ENCODE results near the gene TLE6. TPM values are rescaled to one million over a fixed set of nuclear protein-coding genes. Genes with fewer than 3 reads are reported as not detected.

The TLE6 gene
- polyA plus RNA-seq, 1 experiment, result 0.26 TPM

GRCh38 chr19:2974342-2975041, 2.9 kb upstream of the TLE6 start:
- Histone ChIP-seq H3K36me3 (ENCODE audit: control insufficient read depth, insufficient read depth, low read length) (no peaks in the 10 kb centered on the region), H3K27me3 (ENCODE audit: control insufficient read depth, insufficient read depth, low read length) (peaks cover 4% of the 10 kb centered on the region; the same call in 1 of the 2 replicates), H3K4me3 (ENCODE audit: low read depth, low read length) (no peak overlapping the region)
- no peak for DNase-seq (ENCODE audit: low read depth)
- ChIA-PET POLR2A (no interaction called here), CTCF (interaction anchor here (0.8 kb wide), 1 partner anchor 18 kb away, joined by 3 read pairs; no protein-coding TSS in a partner anchor)
- no peak for TF ChIP-seq CTCF (IDR thresholded peaks at IDR 0.05; ENCODE audit: insufficient read depth, low read depth, low read length)

GRCh38 chr19:2976609-2977000, 759 bp upstream of the TLE6 start:
- ChIA-PET POLR2A (interaction anchor here (1.0 kb wide), 1 partner anchor 26 kb away, joined by 3 read pairs; no protein-coding TSS in a partner anchor), CTCF (interaction anchor here (0.8 to 1.3 kb wide), 4 partner anchors 11 to 133 kb away, joined by 3 to 5 read pairs (median 3); no protein-coding TSS in a partner anchor)
- DNase-seq (ENCODE audit: low read depth), result no peak
- peak overlapping the region; percentile 42 for H3K4me3 ChIP-seq (ENCODE audit: low read depth, low read length)
- no peak for TF ChIP-seq CTCF (IDR thresholded peaks at IDR 0.05; ENCODE audit: insufficient read depth, low read depth, low read length)
- H3K27me3 ChIP-seq (ENCODE audit: control insufficient read depth, insufficient read depth, low read length), result peaks cover 4% of the 10 kb centered on the region; the same call in 1 of the 2 replicates
- H3K36me3 ChIP-seq (ENCODE audit: control insufficient read depth, insufficient read depth, low read length), result no peaks in the 10 kb centered on the region

- no peak for DNase-seq (ENCODE audit: low read depth)
- Histone ChIP-seq H3K27me3 (ENCODE audit: control insufficient read depth, insufficient read depth, low read length) (peaks cover 4% of the 10 kb centered on the region; the same call in 1 of the 2 replicates), H3K36me3 (ENCODE audit: control insufficient read depth, insufficient read depth, low read length) (no peaks in the 10 kb centered on the region), H3K4me3 (ENCODE audit: low read depth, low read length) (no peak overlapping the region)
- ChIA-PET CTCF (interaction anchor here (0.7 to 1.3 kb wide), 3 partner anchors 15 to 186 kb away, joined by 3 to 4 read pairs (median 3); no protein-coding TSS in a partner anchor), POLR2A (interaction anchor here (0.5 kb wide), 1 partner anchor 483 kb away, joined by 4 read pairs; no protein-coding TSS in a partner anchor)
- TF ChIP-seq CTCF (IDR thresholded peaks at IDR 0.05; ENCODE audit: insufficient read depth, low read depth, low read length), result no peak
These were observed 378 bp downstream of the TLE6 start for GRCh38 chr19:2977746-2978138.

- no peak for DNase-seq (ENCODE audit: low read depth)
- ChIA-PET POLR2A (no interaction called here), CTCF (interaction anchor here (0.9 to 1.4 kb wide), 3 partner anchors 9 to 186 kb away, joined by 3 to 5 read pairs (median 3); no protein-coding TSS in a partner anchor)
- TF ChIP-seq CTCF (IDR thresholded peaks at IDR 0.05; ENCODE audit: insufficient read depth, low read depth, low read length), result no peak
- no peaks in the 10 kb centered on the region for H3K36me3 ChIP-seq (ENCODE audit: control insufficient read depth, insufficient read depth, low read length)
- peaks cover 4% of the 10 kb centered on the region; the same call in 1 of the 2 replicates for H3K27me3 ChIP-seq (ENCODE audit: control insufficient read depth, insufficient read depth, low read length)
- no peak overlapping the region for H3K4me3 ChIP-seq (ENCODE audit: low read depth, low read length)
These were observed 903 bp downstream of the TLE6 start for GRCh38 chr19:2978166-2978767.

- H3K4me3 ChIP-seq (ENCODE audit: low read depth, low read length), result no peak overlapping the region
- ChIA-PET POLR2A (no interaction called here), CTCF (interaction anchor here (1.4 kb wide), 1 partner anchor 10 kb away, joined by 5 read pairs; no protein-coding TSS in a partner anchor)
- TF ChIP-seq CTCF (IDR thresholded peaks at IDR 0.05; ENCODE audit: insufficient read depth, low read depth, low read length), result no peak
- no peaks in the 10 kb centered on the region for H3K36me3 ChIP-seq (ENCODE audit: control insufficient read depth, insufficient read depth, low read length)
- peaks cover 4% of the 10 kb centered on the region; the same call in 1 of the 2 replicates for H3K27me3 ChIP-seq (ENCODE audit: control insufficient read depth, insufficient read depth, low read length)
- no peak for DNase-seq (ENCODE audit: low read depth)
These were observed 1.4 kb downstream of the TLE6 start for GRCh38 chr19:2978772-2979171.
